NCI-H345 treated with DMSO at 0.1 percent for 48 hours (cell line): Measurements from ENCODE around the gene PFN3.
"Not testable (repeated sequence)": the region's sequence is repeated elsewhere in the genome, so short reads cannot be mapped to it uniquely, and the experiment has no call there.

Source experiments
- DNase-seq: peaks from one replicate; lab custom pipeline; 2025; ENCODE audit not compliant: unreplicated experiment; lab: John Stamatoyannopoulos, UW

The PFN3 gene

GRCh38 chr5:177396807-177397206 lies 3.7 kb downstream of the PFN3 start:
- no peak for DNase-seq

DNA sequence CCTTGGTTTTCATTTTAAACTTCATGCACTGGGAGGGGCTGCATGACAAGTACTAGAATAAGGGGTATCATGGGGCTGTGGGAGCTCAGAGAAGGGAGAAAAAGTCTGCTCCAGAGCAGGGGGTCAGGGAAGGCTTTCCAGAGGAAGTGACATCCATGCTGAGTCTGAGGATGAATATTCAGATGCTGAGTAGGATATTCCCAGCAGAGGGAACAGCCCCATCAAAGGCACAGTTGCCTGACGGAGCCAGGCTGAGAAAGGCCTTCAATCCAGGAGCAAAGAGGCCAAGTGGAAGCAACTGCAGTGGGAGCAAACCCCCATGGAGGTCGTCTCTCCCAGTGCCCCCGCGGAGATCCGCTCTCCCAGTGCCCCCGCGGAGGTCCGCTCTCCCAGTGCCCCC lies 4.4 kb downstream of the PFN3 start:
- DNase-seq = no peak

DNA sequence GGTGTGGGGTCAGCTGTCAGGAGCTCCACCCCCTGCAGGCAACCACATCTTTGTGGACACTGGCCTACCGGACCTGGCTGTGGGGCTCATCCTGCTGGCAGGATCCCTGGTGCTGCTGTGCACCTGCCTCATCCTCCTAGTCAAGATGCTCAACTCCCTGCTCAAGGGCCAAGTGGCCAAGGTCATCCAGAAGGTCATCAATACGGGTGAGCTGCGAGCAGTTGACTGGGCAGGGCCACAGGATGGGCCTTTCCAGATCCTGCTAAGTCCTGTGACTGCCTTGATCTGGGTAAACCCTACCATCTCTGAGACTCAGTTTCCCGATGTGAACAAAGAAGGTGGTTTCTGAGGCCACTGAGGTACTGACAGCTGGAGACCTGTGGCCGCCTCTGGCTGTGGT lies 6.5 kb downstream of the PFN3 start:
- DNase-seq = no peak

DNA sequence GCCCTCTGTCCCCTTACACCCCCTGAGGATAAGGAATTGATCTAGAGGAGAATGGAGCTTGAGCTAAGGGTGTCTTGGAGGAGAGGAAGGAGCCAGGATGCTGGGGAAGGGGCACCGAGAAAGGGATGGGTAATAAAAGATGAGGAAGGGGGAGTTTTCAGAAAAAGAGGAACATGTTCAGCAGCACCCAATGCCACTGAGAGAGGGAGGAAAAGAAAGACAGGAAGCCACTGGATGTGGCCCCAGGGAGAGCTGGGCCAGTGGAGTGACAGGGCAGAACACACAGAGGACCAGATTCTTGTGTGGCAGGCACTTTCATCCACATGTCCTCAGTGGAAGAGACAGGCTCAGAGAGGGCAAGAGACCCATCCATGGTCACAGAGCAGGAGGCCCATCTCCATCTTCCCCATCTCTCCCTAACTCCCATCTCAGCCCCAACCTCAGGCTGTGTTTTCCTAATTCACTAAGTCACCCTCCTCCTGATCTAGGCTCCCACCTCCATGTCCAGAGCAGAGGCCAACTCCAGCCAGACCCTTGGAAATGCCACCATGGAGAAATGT lies 7.2 kb downstream of the PFN3 start:
- DNase-seq = no peak

DNA sequence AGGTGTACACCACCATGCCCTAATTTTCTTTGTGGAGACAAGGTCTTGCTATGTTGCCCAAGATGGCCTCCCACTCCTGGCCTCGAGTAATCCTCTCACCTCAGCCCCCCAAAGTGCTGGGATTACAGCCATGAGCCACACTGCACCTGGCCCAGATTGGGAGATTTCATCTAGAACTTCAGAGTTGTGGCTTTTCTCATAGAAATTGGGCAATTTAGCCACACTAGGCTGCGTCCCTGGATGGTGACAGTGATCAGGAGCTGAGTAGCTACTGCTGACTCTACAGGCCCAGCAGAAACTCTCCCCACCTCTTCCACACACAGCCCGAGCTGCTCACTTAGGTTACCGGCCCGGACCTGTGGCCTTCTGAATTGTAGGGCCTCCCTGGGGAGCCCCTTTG lies 7.7 kb downstream of the PFN3 start:
- DNase-seq = no peak

- DNase-seq = peak; percentile 72
Measured at GRCh38 chr5:177390363-177391300, 9.8 kb downstream of the PFN3 start.

DNA sequence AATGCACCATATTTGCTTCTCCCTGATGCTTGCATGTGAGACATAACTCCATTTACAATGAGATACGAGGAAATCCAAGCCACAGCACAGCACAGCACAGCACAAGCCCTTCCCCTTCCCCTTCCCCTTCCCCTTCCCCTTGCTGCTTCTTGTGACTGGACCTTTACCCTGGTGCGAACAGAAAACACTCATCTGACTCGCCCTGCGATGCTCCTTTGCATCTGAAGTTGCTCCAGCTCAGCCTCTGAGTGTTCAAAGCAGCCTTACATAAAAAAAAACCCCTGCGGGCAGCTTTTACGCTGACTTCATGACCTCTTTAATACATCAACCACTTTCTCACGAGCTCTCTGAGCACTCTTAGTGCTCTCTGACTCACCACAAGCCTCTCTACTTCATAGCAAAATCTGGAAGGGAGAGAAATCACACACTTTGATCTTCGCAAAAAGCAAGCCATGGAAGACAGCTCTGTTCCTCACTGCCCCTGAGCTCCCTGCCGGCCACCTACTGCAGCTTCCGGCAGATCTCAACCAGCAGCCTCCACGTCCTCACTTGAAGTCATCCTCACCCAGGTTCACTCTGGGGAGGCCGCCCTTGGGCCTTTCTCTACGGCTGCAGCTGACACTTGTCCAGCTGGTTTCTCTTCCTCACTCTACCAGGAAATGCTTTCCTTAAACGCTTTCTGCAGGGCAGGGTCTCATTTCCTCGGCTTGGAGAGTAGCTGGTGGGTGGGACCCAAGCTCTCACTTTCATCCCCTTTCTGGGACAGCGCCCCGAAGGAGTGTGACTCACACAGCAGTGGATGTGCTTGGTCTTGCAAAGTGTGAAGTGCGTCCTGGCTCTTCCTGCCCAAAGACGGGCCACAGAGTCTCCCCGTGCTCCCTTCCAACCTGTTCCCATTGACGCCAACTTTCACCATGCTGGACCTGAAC lies 11.0 kb downstream of the PFN3 start:
- no peak for DNase-seq

GRCh38 chr5:177388521-177389052 lies 11.9 kb downstream of the PFN3 start:
- DNase-seq = no peak

DNA sequence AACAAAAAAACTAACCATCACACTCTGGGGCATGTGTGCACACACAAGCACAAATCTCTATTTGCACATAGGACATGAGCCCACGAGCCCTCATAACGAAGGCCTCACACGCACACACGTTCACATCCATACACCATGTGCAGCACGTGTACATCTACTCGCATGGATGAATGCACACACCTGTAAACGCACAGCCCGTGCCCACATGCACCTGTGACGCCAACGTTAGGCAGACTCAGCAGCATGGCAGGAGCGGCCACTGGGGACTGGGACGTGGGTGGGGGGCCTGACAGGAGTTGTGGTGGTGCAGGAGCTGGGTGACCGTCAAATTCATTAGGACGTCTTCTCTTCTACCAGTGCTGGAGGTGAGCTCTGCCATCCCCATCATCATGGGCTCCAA lies 13.1 kb downstream of the PFN3 start:
- DNase-seq = no peak

- DNase-seq = no peak
Measured at GRCh38 chr5:177386542-177386941, 13.9 kb downstream of the PFN3 start.

GRCh38 chr5:177385720-177386119 lies 14.7 kb downstream of the PFN3 start:
- DNase-seq = no peak

DNA sequence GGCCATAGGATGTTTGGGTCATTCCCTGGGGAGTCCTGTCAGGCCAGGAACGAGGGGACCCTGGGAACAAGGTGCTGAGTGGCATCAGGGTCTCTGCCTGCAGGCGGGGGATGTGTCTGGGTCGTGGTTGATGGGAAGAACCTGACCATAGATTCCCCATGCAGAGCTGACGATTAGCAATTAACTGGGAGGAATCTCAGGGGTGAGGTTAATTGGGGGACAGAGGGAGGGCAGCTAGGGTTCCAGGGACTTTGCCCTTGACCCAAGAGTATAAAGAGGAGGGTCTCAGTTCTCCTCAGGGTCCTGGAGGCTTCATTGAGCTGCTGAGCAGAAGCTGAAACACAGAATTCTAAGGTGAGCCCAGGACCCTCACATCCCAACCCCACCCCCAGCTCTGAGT lies 16.3 kb downstream of the PFN3 start, which contains the start of gene SLC34A1:
TSS of gene SLC34A1 (plus strand) at position 301 of the 400 bp plus-strand sequence. CDS start 1,308 bp downstream, outside the sequence.
- DNase-seq = no peak

GRCh38 chr5:177383181-177383580 lies 17.3 kb downstream of the PFN3 start:
- no peak for DNase-seq

DNA sequence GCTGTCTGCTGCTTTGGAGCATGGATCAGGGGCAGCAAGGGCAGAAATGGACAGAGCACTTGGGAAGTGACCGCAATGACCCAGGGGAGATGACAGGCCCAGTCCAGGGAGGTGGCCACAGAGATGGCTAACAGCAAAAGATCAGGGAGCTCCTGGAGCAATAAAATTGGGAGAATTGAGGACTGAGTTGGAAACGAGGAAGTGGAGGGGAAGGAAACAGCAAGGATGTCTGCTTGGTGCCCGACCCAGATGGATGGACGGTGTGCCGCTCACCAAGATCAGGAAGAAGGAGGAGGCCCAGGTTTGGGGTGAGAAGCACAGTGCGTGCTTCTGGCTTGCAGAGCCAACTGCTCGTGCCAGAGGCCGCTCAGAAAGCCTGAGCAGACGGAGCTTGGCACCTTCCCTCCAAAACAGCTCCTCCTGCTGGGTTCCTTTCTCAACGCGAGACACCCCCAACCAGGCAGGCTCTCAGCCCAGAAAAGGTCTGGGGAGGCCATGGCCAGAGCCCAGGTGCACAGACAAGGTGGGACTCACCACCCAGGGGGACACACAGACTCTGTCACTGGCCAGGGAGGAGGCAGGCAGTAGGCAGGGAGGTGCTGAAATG lies 17.9 kb downstream of the PFN3 start:
- DNase-seq = no peak

GRCh38 chr5:177380805-177381126 lies 19.7 kb downstream of the PFN3 start:
- DNase-seq = no peak

DNA sequence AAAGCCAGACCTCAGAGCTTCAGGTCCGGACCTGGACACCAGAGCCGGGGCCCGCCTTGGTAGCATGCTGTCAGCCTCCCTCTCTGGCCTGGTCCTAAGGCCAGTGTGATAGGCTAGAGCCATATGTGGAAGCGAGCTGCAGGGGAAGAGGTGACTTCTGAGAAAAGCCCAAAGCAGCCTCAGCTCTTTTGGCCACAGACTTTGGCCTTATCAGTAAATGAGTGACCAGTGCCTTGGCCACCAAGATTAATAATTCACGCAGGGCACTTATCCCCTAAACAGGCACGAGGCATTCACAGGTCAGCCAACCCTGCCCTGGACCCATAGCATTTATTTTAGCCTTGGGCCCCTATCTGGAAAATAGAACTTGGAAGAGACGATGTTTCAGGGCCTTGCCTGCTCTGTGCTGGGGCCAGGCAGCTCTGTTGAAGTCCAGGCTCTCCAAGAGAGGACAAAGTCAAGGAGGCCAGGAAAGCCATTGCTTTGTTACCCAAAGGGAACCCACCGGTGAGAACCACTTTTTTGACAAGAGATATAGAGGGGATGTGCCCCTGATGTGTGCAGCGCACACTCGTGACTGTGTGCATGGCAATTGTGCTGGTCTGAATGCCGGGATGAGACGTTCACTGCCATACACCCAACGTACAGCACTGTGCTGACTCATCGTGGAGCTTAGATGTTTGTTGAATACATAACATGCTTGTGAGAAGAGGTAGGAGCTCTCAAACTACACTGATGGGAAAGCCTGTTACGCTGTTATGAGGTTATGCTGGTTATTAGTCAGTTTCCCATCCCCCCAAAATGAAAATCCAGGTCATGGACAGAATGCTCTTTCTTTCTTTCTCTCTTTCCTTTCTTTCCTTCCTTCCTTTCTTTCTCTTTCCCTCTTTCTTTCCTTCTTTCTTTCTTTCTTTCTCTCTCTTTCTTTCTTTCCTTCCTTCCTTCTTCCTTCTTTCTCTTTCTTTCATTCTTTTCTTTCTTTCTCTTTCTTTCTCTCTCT lies 21.3 kb downstream of the PFN3 start:
- DNase-seq = no peak

GRCh38 chr5:177377851-177378776 lies 22.3 kb downstream of the PFN3 start:
- no peak for DNase-seq

- no peak for DNase-seq
Measured at GRCh38 chr5:177376107-177376506, 24.4 kb downstream of the PFN3 start.

DNA sequence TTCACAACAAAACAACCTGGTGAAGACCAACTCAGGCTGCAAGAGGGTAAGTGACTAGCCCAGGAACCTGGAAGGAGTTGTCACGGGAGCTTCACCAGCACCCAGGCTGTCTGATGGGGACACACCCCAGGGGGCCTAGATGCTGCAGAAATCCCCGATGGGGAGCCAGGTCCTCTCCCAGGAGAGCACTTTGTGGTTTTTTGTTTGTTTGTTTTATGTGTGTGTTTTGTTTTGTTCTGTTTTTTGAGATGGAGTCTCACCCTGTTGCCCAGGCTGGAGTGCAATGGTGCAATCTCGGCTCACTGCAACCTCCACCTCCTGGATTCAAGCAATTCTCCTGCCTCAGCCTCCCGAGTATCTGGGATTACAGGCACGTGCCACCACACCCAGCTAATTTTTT lies 24.9 kb downstream of the PFN3 start:
- not testable (repeated sequence) for DNase-seq
